ENCODE results near the gene SGMS2.

Gene SGMS2

DNA sequence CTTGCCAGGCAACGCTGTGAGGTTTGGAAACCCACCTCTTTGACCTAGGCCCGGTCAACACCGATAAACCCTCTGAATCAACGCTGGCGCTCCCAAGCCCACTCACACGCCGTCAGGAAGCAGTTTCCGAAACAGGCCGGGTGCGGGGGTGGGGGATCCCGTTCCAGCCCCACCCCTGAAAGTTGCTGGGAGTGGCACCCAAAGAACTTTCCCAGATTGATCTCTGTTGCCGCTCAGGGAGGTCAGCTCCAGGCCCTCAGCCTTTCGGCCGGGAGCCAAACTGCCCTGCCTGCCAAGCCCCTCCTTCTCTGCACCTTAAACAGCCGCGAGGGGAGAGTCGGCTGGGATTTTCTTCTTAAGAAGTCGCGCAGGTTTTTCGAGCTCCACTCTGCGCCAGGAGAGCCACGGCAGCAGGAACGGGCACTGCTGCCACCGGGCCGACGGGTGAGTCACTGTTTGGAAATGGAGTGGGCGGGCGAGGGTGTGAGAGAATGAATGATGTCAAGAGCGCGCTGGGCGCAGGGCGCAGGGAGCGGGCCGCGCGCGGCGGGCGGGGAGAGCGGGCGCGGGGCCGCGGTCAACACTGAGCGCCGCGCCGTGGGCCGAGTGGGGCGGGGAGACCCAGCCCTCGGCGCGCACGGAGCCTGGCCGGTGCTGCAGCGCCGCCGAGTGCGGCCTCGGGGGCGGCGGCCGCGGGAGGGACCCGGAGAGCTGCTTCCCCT, at the start of gene SGMS2 (continued):
- TF ChIP-seq, protein P1, sequence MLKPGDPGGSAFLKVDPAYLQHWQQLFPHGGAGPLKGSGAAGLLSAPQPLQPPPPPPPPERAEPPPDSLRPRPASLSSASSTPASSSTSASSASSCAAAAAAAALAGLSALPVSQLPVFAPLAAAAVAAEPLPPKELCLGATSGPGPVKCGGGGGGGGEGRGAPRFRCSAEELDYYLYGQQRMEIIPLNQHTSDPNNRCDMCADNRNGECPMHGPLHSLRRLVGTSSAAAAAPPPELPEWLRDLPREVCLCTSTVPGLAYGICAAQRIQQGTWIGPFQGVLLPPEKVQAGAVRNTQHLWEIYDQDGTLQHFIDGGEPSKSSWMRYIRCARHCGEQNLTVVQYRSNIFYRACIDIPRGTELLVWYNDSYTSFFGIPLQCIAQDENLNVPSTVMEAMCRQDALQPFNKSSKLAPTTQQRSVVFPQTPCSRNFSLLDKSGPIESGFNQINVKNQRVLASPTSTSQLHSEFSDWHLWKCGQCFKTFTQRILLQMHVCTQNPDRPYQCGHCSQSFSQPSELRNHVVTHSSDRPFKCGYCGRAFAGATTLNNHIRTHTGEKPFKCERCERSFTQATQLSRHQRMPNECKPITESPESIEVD (tag by site-specific recombination; IDR thresholded peaks at IDR 0.05) = no peak
- TF ChIP-seq ZNF792 (tag by site-specific recombination; IDR thresholded peaks at IDR 0.05) (no peak), ZBTB1 (tag by site-specific recombination; IDR thresholded peaks at IDR 0.05) (no peak), ZNF292 (tag by site-specific recombination; IDR thresholded peaks at IDR 0.05; ENCODE audit: borderline replicate concordance, low read depth) (no peak), EGR2 (tag by site-specific recombination; IDR thresholded peaks at IDR 0.05; ENCODE audit: low read depth) (peak; percentile 58), ZNF48 (tag by site-specific recombination; IDR thresholded peaks at IDR 0.05) (no peak), SP3 (tag by site-specific recombination; IDR thresholded peaks at IDR 0.05) (peak; percentile 61), ZNF214 (tag by site-specific recombination; IDR thresholded peaks at IDR 0.05; ENCODE audit: borderline replicate concordance) (no peak), ZNF202 (tag by site-specific recombination; IDR thresholded peaks at IDR 0.05; ENCODE audit: borderline replicate concordance) (no peak), ZNF19 (tag by site-specific recombination; IDR thresholded peaks at IDR 0.05; ENCODE audit: low read depth) (no peak), KLF8 (tag by site-specific recombination; IDR thresholded peaks at IDR 0.05) (peak; percentile 56; the same call in 1 of the 2 replicates), ZNF223 (tag by site-specific recombination; IDR thresholded peaks at IDR 0.05) (no peak), ZNF768 (tag by site-specific recombination; IDR thresholded peaks at IDR 0.05) (no peak), ZNF311 (tag by site-specific recombination; IDR thresholded peaks at IDR 0.05; ENCODE audit: borderline replicate concordance) (no peak), ZFP37 (tag by site-specific recombination; IDR thresholded peaks at IDR 0.05) (peak; percentile 45; the same call in 1 of the 2 replicates), ZNF530 (tag by site-specific recombination; IDR thresholded peaks at IDR 0.05; ENCODE audit: low read depth) (no peak), YY2 (tag by site-specific recombination; IDR thresholded peaks at IDR 0.05) (no peak)
- TF ChIP-seq, protein P2, sequence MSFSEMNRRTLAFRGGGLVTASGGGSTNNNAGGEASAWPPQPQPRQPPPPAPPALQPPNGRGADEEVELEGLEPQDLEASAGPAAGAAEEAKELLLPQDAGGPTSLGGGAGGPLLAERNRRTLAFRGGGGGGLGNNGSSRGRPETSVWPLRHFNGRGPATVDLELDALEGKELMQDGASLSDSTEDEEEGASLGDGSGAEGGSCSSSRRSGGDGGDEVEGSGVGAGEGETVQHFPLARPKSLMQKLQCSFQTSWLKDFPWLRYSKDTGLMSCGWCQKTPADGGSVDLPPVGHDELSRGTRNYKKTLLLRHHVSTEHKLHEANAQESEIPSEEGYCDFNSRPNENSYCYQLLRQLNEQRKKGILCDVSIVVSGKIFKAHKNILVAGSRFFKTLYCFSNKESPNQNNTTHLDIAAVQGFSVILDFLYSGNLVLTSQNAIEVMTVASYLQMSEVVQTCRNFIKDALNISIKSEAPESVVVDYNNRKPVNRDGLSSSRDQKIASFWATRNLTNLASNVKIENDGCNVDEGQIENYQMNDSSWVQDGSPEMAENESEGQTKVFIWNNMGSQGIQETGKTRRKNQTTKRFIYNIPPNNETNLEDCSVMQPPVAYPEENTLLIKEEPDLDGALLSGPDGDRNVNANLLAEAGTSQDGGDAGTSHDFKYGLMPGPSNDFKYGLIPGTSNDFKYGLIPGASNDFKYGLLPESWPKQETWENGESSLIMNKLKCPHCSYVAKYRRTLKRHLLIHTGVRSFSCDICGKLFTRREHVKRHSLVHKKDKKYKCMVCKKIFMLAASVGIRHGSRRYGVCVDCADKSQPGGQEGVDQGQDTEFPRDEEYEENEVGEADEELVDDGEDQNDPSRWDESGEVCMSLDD (tag by site-specific recombination; IDR thresholded peaks at IDR 0.05) = no peak
- TF ChIP-seq, protein P3, sequence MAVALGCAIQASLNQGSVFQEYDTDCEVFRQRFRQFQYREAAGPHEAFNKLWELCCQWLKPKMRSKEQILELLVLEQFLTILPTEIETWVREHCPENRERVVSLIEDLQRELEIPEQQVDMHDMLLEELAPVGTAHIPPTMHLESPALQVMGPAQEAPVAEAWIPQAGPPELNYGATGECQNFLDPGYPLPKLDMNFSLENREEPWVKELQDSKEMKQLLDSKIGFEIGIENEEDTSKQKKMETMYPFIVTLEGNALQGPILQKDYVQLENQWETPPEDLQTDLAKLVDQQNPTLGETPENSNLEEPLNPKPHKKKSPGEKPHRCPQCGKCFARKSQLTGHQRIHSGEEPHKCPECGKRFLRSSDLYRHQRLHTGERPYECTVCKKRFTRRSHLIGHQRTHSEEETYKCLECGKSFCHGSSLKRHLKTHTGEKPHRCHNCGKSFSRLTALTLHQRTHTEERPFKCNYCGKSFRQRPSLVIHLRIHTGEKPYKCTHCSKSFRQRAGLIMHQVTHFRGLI (tag by site-specific recombination; IDR thresholded peaks at IDR 0.05) = no peak; the same call in 1 of the 2 replicates
- TF ChIP-seq, protein P4, sequence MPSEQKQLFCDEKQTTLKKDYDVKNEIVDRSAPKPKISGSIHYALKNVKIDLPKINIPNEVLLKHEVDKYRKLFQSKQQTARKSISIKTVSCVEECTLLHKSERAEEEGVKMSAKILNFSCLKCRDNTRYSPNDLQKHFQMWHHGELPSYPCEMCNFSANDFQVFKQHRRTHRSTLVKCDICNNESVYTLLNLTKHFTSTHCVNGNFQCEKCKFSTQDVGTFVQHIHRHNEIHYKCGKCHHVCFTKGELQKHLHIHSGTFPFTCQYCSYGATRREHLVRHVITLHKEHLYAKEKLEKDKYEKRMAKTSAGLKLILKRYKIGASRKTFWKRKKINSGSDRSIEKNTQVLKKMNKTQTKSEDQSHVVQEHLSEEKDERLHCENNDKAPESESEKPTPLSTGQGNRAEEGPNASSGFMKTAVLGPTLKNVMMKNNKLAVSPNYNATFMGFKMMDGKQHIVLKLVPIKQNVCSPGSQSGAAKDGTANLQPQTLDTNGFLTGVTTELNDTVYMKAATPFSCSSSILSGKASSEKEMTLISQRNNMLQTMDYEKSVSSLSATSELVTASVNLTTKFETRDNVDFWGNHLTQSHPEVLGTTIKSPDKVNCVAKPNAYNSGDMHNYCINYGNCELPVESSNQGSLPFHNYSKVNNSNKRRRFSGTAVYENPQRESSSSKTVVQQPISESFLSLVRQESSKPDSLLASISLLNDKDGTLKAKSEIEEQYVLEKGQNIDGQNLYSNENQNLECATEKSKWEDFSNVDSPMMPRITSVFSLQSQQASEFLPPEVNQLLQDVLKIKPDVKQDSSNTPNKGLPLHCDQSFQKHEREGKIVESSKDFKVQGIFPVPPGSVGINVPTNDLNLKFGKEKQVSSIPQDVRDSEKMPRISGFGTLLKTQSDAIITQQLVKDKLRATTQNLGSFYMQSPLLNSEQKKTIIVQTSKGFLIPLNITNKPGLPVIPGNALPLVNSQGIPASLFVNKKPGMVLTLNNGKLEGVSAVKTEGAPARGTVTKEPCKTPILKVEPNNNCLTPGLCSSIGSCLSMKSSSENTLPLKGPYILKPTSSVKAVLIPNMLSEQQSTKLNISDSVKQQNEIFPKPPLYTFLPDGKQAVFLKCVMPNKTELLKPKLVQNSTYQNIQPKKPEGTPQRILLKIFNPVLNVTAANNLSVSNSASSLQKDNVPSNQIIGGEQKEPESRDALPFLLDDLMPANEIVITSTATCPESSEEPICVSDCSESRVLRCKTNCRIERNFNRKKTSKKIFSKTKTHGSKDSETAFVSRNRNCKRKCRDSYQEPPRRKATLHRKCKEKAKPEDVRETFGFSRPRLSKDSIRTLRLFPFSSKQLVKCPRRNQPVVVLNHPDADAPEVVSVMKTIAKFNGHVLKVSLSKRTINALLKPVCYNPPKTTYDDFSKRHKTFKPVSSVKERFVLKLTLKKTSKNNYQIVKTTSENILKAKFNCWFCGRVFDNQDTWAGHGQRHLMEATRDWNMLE (tag by site-specific recombination; conservative IDR thresholded peaks at IDR 0.05; ENCODE audit: low read depth) = no peak
- TF ChIP-seq, protein P5, sequence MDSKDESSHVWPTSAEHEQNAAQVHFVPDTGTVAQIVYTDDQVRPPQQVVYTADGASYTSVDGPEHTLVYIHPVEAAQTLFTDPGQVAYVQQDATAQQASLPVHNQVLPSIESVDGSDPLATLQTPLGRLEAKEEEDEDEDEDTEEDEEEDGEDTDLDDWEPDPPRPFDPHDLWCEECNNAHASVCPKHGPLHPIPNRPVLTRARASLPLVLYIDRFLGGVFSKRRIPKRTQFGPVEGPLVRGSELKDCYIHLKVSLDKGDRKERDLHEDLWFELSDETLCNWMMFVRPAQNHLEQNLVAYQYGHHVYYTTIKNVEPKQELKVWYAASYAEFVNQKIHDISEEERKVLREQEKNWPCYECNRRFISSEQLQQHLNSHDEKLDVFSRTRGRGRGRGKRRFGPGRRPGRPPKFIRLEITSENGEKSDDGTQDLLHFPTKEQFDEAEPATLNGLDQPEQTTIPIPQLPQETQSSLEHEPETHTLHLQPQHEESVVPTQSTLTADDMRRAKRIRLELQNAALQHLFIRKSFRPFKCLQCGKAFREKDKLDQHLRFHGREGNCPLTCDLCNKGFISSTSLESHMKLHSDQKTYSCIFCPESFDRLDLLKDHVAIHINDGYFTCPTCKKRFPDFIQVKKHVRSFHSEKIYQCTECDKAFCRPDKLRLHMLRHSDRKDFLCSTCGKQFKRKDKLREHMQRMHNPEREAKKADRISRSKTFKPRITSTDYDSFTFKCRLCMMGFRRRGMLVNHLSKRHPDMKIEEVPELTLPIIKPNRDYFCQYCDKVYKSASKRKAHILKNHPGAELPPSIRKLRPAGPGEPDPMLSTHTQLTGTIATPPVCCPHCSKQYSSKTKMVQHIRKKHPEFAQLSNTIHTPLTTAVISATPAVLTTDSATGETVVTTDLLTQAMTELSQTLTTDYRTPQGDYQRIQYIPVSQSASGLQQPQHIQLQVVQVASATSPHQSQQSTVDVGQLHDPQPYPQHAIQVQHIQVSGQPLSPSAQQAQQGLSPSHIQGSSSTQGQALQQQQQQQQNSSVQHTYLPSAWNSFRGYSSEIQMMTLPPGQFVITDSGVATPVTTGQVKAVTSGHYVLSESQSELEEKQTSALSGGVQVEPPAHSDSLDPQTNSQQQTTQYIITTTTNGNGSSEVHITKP (tag by site-specific recombination; IDR thresholded peaks at IDR 0.05) = peak; percentile 70
- TF ChIP-seq, protein P6, sequence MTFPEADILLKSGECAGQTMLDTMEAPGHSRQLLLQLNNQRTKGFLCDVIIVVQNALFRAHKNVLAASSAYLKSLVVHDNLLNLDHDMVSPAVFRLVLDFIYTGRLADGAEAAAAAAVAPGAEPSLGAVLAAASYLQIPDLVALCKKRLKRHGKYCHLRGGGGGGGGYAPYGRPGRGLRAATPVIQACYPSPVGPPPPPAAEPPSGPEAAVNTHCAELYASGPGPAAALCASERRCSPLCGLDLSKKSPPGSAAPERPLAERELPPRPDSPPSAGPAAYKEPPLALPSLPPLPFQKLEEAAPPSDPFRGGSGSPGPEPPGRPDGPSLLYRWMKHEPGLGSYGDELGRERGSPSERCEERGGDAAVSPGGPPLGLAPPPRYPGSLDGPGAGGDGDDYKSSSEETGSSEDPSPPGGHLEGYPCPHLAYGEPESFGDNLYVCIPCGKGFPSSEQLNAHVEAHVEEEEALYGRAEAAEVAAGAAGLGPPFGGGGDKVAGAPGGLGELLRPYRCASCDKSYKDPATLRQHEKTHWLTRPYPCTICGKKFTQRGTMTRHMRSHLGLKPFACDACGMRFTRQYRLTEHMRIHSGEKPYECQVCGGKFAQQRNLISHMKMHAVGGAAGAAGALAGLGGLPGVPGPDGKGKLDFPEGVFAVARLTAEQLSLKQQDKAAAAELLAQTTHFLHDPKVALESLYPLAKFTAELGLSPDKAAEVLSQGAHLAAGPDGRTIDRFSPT (tag by site-specific recombination; IDR thresholded peaks at IDR 0.05) = peak; percentile 85

All from HEK293 (cell line).